Neuronal stem cell (in vitro differentiated cells): Measurements from ENCODE around the gene TREH.

ENCODE experiments used
- DNase-seq: peaks from one replicate; pipeline ENCODE4 v3.0.0-alpha.2; 2013; ENCODE audit warnings: low spot score
- H2AFZ ChIP-seq: one replicate; pipeline ENCODE4 v1.6.1; 2013; ENCODE audit warnings: mild to moderate bottlenecking, low read length, inconsistent platforms
- H2AK5ac ChIP-seq: 2 replicates; pipeline ENCODE4 v1.6.1; 2013; ENCODE audit warnings: low read depth, mild to moderate bottlenecking, inconsistent platforms, low read length, moderate library complexity, mixed read lengths
- H2BK120ac ChIP-seq: 2 replicates; pipeline ENCODE4 v1.6.1; 2013; ENCODE audit warnings: low read depth, mild to moderate bottlenecking, inconsistent platforms, low read length, moderate library complexity, mixed read lengths
- H2BK12ac ChIP-seq: one replicate; pipeline ENCODE4 v1.6.1; 2013; ENCODE audit warnings: low read length, inconsistent platforms
- H2BK15ac ChIP-seq: 2 replicates; pipeline ENCODE4 v1.6.1; 2013; ENCODE audit warnings: mild to moderate bottlenecking, low read length, inconsistent platforms, mixed read lengths
- H2BK5ac ChIP-seq: one replicate; pipeline ENCODE4 v1.6.1; 2013; ENCODE audit warnings: inconsistent platforms, mild to moderate bottlenecking, low read length, moderate library complexity
- H3K14ac ChIP-seq: one replicate; pipeline ENCODE4 v1.6.1; 2013; ENCODE audit warnings: low read length, inconsistent platforms
- H3K18ac ChIP-seq: 2 replicates; pipeline ENCODE4 v1.6.1; 2013; ENCODE audit warnings: low read length, inconsistent platforms
- H3K23ac ChIP-seq: 2 replicates; pipeline ENCODE4 v1.6.1; 2013; ENCODE audit warnings: low read depth, mild to moderate bottlenecking, mixed read lengths, low read length, inconsistent platforms; ENCODE audit not compliant: poor library complexity
- H3K27ac ChIP-seq: replicated peaks from 3 replicates; pipeline ENCODE4 v1.5.1; 2013; ENCODE audit warnings: low read length, inconsistent platforms
- H3K27me3 ChIP-seq, 3 experiments: 2 replicates each; pipeline ENCODE4 v1.6.1; 2013; ENCODE audit warnings: low read length in 3 of 3, mild to moderate bottlenecking in 2 of 3, inconsistent platforms in 1 of 3, low read depth in 1 of 3, mixed read lengths in 1 of 3, moderate library complexity in 1 of 3; ENCODE audit not compliant: control insufficient read depth in 3 of 3, insufficient read depth in 3 of 3
- H3K36me3 ChIP-seq, 2 donors: replicated peaks in 1 of 2; 2 replicates each; pipeline ENCODE4 v1.6.1; 2013; ENCODE audit warnings: low read length in 2 of 2; ENCODE audit not compliant: control insufficient read depth in 2 of 2, insufficient read depth in 2 of 2
- H3K4ac ChIP-seq: 2 replicates; pipeline ENCODE4 v1.6.1; 2013; ENCODE audit warnings: inconsistent platforms, mild to moderate bottlenecking, low read length, moderate library complexity
- H3K4me1 ChIP-seq, 2 donors: 1 replicate in 1 of 2; 2 replicates in 1 of 2; pipeline ENCODE4 v1.6.1; 2013; ENCODE audit warnings: low read length in 2 of 2, low read depth in 1 of 2; ENCODE audit not compliant: control insufficient read depth in 2 of 2, insufficient read depth in 1 of 2
- H3K4me2 ChIP-seq: one replicate; pipeline ENCODE4 v1.6.1; 2013; ENCODE audit warnings: mild to moderate bottlenecking, low read length, inconsistent platforms; ENCODE audit not compliant: insufficient read depth, poor library complexity, severe bottlenecking
- H3K4me3 ChIP-seq, 2 donors: 2 replicates each; pipeline ENCODE4 v1.5.1; 2013; ENCODE audit warnings: low read length in 2 of 2, mild to moderate bottlenecking in 2 of 2, inconsistent platforms in 1 of 2, moderate library complexity in 1 of 2
- H3K79me1 ChIP-seq: one replicate; pipeline ENCODE4 v1.6.1; 2013; ENCODE audit warnings: low read depth, mild to moderate bottlenecking, inconsistent platforms, low read length, moderate library complexity
- H3K9ac ChIP-seq: one replicate; pipeline ENCODE4 v1.6.1; 2013; ENCODE audit warnings: mild to moderate bottlenecking, low read depth, low read length, inconsistent platforms; ENCODE audit not compliant: poor library complexity
- H3K9me3 ChIP-seq, 2 donors: replicated peaks in 1 of 2; 2 replicates each; pipeline versions ENCODE3 to v1.6.1; 2013; ENCODE audit warnings: low read length in 2 of 2, mild to moderate bottlenecking in 2 of 2, inconsistent platforms in 1 of 2, low read depth in 1 of 2, mixed read lengths in 1 of 2, moderate library complexity in 1 of 2; ENCODE audit not compliant: control insufficient read depth in 2 of 2, insufficient read depth in 1 of 2
- H4K8ac ChIP-seq: one replicate; pipeline ENCODE4 v1.6.1; 2013; ENCODE audit warnings: low read depth, mild to moderate bottlenecking, inconsistent platforms, low read length, moderate library complexity
- H4K91ac ChIP-seq: one replicate; pipeline ENCODE4 v1.6.1; 2013; ENCODE audit warnings: low read length, low read depth, mild to moderate bottlenecking, inconsistent platforms; ENCODE audit not compliant: poor library complexity
- WGBS, 2 donors: extraction: QIAGEN DNeasy Blood & Tissue Kit; methylation state at CpG; one replicate each; pipeline ENCODE4 v1.1.7; 2013; ENCODE audit warnings: missing lambda C conversion rate in 2 of 2, mixed read lengths in 1 of 2; ENCODE audit not compliant: insufficient read length in 2 of 2, insufficient replicate concordance in 1 of 2; ENCODE audit errors: extremely low coverage in 2 of 2; 5-methylcytosine and 5-hydroxymethylcytosine counted together

TREH gene

GRCh38 chr11:118629761-118630661, 49.4 kb downstream of the TREH start:
- no peak overlapping the region for H2AFZ ChIP-seq
- DNase-seq = no peak
- H2AK5ac ChIP-seq = no peak overlapping the region
- no peak overlapping the region for H2BK12ac ChIP-seq
- peaks cover 0 to 11% of the 10 kb centered on the region in 2 donors for H3K4me1 ChIP-seq
- no CpG with 5 or more reads among the region's 6 CpGs for WGBS, 2 donors
- no peaks in the 10 kb centered on the region for H3K9me3 ChIP-seq
- no peak overlapping the region for H3K4me2 ChIP-seq
- peaks cover 10% of the 10 kb centered on the region for H3K79me1 ChIP-seq
- no peak overlapping the region for H2BK5ac ChIP-seq
- no peak overlapping the region for H3K9ac ChIP-seq
- H3K4ac ChIP-seq = peak overlapping the region; percentile 1
- peak overlapping the region in 1 of 2 donors; percentile 56 for H3K4me3 ChIP-seq
- H3K18ac ChIP-seq = no peak overlapping the region
- no peak overlapping the region for H4K91ac ChIP-seq
- H3K36me3 ChIP-seq = peaks cover 62 to 98% of the 10 kb centered on the region in 2 donors
- no peak overlapping the region for H2BK15ac ChIP-seq
- H4K8ac ChIP-seq = no peak overlapping the region
- no peak overlapping the region for H2BK120ac ChIP-seq
- H3K27ac ChIP-seq = no peak overlapping the region
- no peak overlapping the region for H3K23ac ChIP-seq
- no peaks in the 10 kb centered on the region for H3K27me3 ChIP-seq
- H3K14ac ChIP-seq = no peak overlapping the region

- H4K91ac ChIP-seq = no peak overlapping the region
- H3K4me3 ChIP-seq = peak overlapping the region in 1 of 2 donors; percentile 50
- no peak for DNase-seq
- H3K79me1 ChIP-seq = peaks cover 11% of the 10 kb centered on the region
- no peak overlapping the region for H3K14ac ChIP-seq
- H4K8ac ChIP-seq = no peak overlapping the region
- no CpG with 5 or more reads among the region's 5 CpGs for WGBS, 2 donors
- H3K9ac ChIP-seq = no peak overlapping the region
- H2BK15ac ChIP-seq = no peak overlapping the region
- H2BK12ac ChIP-seq = no peak overlapping the region
- H2BK120ac ChIP-seq = no peak overlapping the region
- peaks cover 0 to 4% of the 10 kb centered on the region in 2 donors for H3K4me1 ChIP-seq
- no peak overlapping the region for H2AFZ ChIP-seq
- no peak overlapping the region for H2BK5ac ChIP-seq
- H3K36me3 ChIP-seq = peaks cover 68 to 98% of the 10 kb centered on the region in 2 donors
- no peaks in the 10 kb centered on the region for H3K9me3 ChIP-seq
- no peaks in the 10 kb centered on the region for H3K27me3 ChIP-seq
- H2AK5ac ChIP-seq = no peak overlapping the region
- H3K4me2 ChIP-seq = no peak overlapping the region
- no peak overlapping the region for H3K23ac ChIP-seq
- H3K18ac ChIP-seq = no peak overlapping the region
- no peak overlapping the region for H3K27ac ChIP-seq
- H3K4ac ChIP-seq = no peak overlapping the region
Observed at GRCh38 chr11:118628861-118629549, 50.4 kb downstream of the TREH start.

- no peak overlapping the region for H2BK15ac ChIP-seq
- H3K18ac ChIP-seq = no peak overlapping the region
- H3K9me3 ChIP-seq = no peaks in the 10 kb centered on the region
- no peak overlapping the region for H2AFZ ChIP-seq
- H2BK5ac ChIP-seq = no peak overlapping the region
- H3K27me3 ChIP-seq = no peaks in the 10 kb centered on the region
- no peak overlapping the region for H3K27ac ChIP-seq
- no peak overlapping the region for H3K9ac ChIP-seq
- H2BK120ac ChIP-seq = no peak overlapping the region
- peaks cover 66 to 95% of the 10 kb centered on the region in 2 donors for H3K36me3 ChIP-seq
- H2AK5ac ChIP-seq = no peak overlapping the region
- no peak overlapping the region for H2BK12ac ChIP-seq
- no peak overlapping the region for H3K14ac ChIP-seq
- H3K4me2 ChIP-seq = no peak overlapping the region
- H3K4me1 ChIP-seq = peaks cover under 1 to 2% of the 10 kb centered on the region in 2 donors
- no peak overlapping the region for H4K8ac ChIP-seq
- no peak overlapping the region for H4K91ac ChIP-seq
- H3K23ac ChIP-seq = peak overlapping the region; percentile 45
- peaks cover 11% of the 10 kb centered on the region for H3K79me1 ChIP-seq
- H3K4ac ChIP-seq = no peak overlapping the region
- H3K4me3 ChIP-seq = peak overlapping the region in 1 of 2 donors; percentile 45
- DNase-seq = no peak
- no CpG with 5 or more reads among the region's 13 CpGs for WGBS, 2 donors
Observed at GRCh38 chr11:118628432-118628831, 51.0 kb downstream of the TREH start.

GRCh38 chr11:118628031-118628430, 51.4 kb downstream of the TREH start:
- Histone ChIP-seq H3K23ac (peak overlapping the region; percentile 45), H3K4me2 (no peak overlapping the region), H3K36me3 (peaks cover 65 to 95% of the 10 kb centered on the region in 2 donors), H3K14ac (no peak overlapping the region), H3K27ac (no peak overlapping the region), H2BK15ac (no peak overlapping the region), H3K9me3 (no peaks in the 10 kb centered on the region), H3K27me3 (no peaks in the 10 kb centered on the region), H2BK5ac (no peak overlapping the region), H3K4me1 (peaks cover 4% of the 10 kb centered on the region in 2 donors), H2AK5ac (no peak overlapping the region), H2BK12ac (no peak overlapping the region), H3K9ac (no peak overlapping the region), H3K18ac (no peak overlapping the region), H3K4ac (no peak overlapping the region), H4K91ac (no peak overlapping the region), H2BK120ac (no peak overlapping the region), H3K4me3 (peak overlapping the region in 1 of 2 donors; percentile 45), H4K8ac (no peak overlapping the region), H3K79me1 (peaks cover 13% of the 10 kb centered on the region), H2AFZ (no peak overlapping the region)
- no CpG with 5 or more reads among the region's 20 CpGs for WGBS, 2 donors
- DNase-seq = no peak
